Measurements from ENCODE around the gene TIFAB.

DNA sequence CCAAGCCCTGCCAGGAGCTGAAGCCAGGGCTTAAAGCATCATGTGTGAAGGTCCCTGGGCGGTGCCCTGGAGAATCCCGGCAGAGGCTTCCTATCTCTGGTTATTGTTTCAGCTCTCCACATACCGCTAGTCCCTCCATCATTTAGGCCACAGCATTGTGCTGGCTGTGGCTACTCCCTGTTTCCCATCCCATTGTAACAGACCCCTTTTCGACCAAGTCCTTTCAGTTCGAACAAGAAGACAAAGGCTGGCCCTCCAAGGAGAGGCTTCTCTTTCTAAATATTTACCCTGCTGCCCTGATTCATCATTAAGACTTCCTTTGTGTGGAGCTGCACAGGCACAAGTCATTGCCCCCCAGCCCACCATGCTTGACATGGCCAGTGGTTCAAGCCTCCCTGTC lies 42.0 kb upstream of the TIFAB start:
- TF ChIP-seq, protein P1, sequence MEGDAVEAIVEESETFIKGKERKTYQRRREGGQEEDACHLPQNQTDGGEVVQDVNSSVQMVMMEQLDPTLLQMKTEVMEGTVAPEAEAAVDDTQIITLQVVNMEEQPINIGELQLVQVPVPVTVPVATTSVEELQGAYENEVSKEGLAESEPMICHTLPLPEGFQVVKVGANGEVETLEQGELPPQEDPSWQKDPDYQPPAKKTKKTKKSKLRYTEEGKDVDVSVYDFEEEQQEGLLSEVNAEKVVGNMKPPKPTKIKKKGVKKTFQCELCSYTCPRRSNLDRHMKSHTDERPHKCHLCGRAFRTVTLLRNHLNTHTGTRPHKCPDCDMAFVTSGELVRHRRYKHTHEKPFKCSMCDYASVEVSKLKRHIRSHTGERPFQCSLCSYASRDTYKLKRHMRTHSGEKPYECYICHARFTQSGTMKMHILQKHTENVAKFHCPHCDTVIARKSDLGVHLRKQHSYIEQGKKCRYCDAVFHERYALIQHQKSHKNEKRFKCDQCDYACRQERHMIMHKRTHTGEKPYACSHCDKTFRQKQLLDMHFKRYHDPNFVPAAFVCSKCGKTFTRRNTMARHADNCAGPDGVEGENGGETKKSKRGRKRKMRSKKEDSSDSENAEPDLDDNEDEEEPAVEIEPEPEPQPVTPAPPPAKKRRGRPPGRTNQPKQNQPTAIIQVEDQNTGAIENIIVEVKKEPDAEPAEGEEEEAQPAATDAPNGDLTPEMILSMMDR (IDR thresholded peaks at IDR 0.05; ENCODE audit: borderline replicate concordance, extremely low read depth, low read length, poor library complexity, severe bottlenecking), result no peak
- TF ChIP-seq EZH2 (IDR thresholded peaks at IDR 0.05; ENCODE audit: borderline replicate concordance, low read depth, low read length, severe bottlenecking), result no peak

Data from DND-41 (cell line).